Left colon (tissue), 2 donors: ENCODE results near the gene DFFB. TPM values are rescaled to one million over a fixed set of nuclear protein-coding genes. Genes with fewer than 3 reads are reported as not detected.

ENCODE experiments used
- ATAC-seq: fragments of 200-7000 bp; cut with Tn5 transposase; one replicate; pipeline ENCODE4 v1.9.1; 2020; ENCODE audit warnings: mild to moderate bottlenecking, moderate library complexity
- DNase-seq, 2 donors: peaks; one replicate each; pipeline ENCODE4 v3.0.0-alpha.2; 2020
- intact Hi-C, 2 donors: fragments of 100-400 bp; cut with DNase I in 1 of 2; cut with micrococcal nuclease in 1 of 2; formaldehyde crosslinking; loops; one replicate each; pipeline versions ENCODE4 v1.11.2 to v1.14.0; 2022; cut with DNase I, micrococcal nuclease
- total RNA-seq, 2 donors: library from RNA; stranded (reverse); fragmentation: NEBNext Ultra II Directional; extraction: Animal tissue kit (Norgen Biotek cat#: 25700); gene quantifications; one replicate each; pipeline ENCODE4 v1.2.1, GENCODE V29; 2021
- donor health status: DM: no; HTN: no; CAD: no.
- donor health status: DM: yes; HTN: yes; CAD: no.

Gene DFFB
- total RNA-seq, 2 donors from 2014 or later: 6.2 to 9.6 TPM

GRCh38 chr1:3890389-3891328 is 33.4 kb downstream of the DFFB start:
- DNase-seq (peak in 1 of 2 donors; percentile 5), ATAC-seq (peak; percentile 42)
- intact Hi-C loops: no loop called here

DNA sequence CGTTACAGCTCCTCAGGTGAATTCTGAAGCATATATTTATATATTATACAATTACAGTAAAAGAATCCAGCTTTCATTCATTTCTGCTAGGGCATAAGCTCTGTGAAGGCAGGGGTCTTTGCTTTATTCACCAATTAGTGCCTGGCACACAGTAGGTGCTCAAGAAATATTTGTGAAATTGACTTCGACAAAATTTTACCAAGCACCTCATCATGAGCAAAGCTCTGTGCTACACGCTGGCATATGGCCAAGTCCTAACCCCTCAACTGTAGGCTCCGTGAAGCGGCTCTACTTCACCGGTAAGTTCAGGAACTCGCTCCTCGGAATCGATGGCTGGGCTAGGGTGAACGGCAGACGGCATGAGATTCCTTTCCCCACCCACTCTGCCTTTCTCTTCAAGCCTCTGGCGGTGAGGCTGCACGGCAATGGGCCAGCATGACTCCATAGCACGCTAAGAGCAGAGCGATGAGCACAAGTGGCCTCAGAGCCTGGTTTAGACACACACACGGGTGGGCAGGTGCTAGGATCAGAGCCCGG is 34.1 kb downstream of the DFFB start:
- ATAC-seq: no peak
- peak in 1 of 2 donors; percentile 6 for DNase-seq
- intact Hi-C loops: no loop called here

- ATAC-seq (no peak), DNase-seq (peak in 1 of 2 donors; percentile 14)
- intact Hi-C loops: no loop called here
Observed at GRCh38 chr1:3892748-3893147, 35.5 kb downstream of the DFFB start.

- intact Hi-C loops: no loop called here
- DNase-seq (no peak), ATAC-seq (no peak)
Observed at GRCh38 chr1:3893190-3893589, 35.9 kb downstream of the DFFB start.

- intact Hi-C loops: no loop called here
- ATAC-seq (no peak), DNase-seq (no peak)
Observed at GRCh38 chr1:3894626-3895278, 37.5 kb downstream of the DFFB start.

DNA sequence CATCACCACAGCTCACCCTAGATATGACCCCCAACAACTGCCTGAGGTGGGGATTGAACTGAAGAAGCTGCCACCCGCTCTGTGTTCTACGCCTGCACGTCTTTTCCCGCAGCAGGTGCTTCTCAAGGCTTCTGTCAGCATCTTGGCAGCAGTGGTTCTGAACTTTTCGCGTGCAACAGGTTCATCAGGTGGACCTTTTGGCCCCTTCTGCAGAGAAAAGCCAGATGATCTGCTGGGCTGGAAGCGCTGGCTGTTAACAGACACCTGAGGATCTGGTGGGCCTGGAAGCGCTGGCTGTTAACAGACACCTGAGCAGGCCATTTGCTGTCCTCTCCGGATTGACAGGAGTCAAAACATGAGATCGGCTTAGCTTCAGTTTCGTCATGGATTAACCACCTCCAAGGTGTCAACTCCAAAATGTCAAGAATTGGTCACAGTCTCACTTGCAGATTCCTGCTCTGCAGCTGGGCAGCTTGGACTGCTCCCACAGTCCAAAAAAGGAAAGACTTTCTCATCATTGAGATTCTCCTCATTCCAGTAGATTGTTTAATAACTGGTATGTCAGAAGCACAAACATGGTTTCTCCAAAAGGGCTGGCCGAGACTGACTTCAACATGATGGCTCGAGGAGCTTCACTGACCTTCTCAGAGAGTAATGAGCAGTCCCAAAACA is 38.1 kb downstream of the DFFB start:
- DNase-seq (no peak), ATAC-seq (no peak)
- intact Hi-C loops: no loop called here

DNA sequence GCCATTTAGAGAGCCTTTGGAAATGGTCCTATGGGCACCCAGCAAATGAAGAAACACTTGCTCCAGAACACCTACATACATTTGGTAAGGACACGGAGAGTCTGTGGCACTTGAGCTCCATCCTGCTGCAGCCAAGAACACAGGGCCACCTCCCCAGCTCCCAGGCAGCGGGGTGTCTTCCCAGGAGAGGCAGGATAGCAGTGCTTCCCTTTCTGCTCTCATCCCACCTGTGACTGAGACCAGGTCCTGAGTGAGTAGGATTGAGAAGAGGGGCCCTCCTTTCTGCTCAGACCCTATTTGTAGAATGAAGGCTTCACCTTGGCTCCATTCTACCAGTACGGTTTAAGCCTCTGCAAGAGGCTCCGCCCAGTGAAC is 38.7 kb downstream of the DFFB start:
- ATAC-seq: no peak
- DNase-seq: no peak
- intact Hi-C loops: no loop called here

DNA sequence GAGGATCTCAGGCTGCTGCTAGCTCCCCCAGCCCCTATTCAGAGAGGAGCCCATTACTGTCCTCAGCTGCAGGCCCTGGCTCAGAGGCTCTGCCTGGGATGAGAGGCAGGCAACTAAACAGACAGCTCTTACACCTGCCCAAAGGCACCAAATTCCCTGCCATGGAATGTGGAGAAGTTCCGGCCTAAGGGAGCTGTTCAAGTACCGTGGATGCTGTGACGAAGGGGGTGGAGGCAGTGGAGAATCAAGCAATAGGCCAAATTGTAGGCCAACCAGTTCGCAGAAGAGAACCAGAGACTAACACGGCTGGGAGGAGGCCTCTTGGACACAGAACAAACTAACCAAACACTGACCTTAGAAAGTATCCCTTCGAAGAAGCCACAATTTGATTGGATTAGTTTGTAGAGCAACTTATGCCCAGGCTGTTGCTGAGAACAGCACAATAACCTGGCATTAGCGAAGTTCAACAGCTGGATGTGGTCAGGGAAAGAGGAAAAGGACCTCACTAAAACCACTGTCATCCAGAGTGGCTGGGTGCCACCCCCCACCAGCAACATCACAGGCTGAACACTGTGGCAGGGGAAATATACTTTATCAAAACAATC is 39.2 kb downstream of the DFFB start:
- no peak for ATAC-seq
- intact Hi-C loops: no loop called here
- DNase-seq: no peak

DNA sequence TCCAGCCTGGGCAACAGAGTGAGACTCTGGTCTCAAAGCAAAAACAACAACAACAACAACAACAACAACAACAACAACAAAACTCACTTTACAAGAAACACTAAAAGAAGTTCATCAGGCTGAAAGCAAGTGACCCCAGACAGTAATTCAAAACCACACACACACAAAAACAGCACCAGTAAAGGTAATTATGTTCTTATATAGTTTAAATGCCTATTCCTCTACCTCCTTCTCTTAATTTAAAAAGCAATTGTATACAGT is 41.1 kb downstream of the DFFB start:
- DNase-seq (no peak), ATAC-seq (no peak)
- intact Hi-C loops: no loop called here

DNA sequence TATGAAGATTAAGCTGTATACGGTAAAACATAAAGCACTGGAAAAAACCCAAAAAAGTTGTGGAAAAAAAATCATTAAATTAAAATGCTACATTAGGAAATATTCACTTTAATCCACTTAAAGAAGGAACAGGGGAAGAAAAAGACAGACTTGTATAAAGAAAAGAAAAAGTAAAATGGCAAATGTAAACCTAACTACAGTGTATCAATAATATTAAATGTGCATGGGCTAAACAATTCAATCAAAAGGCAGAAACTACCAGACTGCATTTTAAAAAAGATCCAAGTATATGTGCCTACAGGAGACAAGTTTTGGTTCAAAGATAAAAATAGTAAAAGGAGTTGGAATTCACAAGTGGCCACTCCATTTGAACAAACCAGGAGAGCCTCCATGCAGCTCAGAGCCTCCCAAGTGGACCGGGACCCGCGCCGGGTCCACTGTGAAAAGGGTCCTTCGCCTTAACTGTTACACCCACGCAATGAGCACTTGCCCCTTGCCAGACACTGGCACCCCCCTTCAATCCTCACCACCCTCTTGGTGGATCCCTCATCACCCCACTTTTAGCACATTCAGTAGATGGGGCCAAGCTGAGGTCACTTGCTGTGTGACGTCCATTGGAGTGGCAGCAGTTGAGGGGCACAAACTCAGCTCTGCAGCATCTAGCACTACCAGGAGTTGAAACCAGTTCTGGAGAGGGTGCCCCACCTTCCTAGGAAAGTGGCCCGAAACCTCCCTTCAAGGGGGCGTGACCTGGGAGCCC is 41.9 kb downstream of the DFFB start:
- intact Hi-C loops: no loop called here
- DNase-seq: no peak

DNA sequence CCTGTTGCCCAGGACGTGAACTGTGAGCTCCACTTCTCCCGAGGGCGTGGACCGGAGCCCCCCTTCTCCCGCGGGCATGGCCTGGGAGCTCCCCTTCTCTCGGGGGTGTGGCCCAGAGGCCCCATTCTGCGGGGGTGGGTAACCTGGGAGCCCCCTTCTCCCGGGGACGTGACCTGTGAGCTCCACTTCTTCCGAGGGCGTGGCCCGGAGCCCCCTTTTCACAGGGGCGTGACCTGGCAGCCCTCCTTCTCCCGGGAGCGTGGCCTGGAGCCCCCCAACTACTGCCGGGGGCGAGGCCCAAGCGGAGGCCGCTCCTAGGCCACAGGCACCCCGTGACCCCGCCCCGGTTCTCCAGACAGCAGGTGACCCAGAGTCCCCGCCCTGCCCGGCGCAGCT is 42.5 kb downstream of the DFFB start:
- intact Hi-C loops: no loop called here
- DNase-seq: no peak
- ATAC-seq: no peak

More for the DNA sequence above, 41.9 kb downstream of the DFFB start:
- no peak for ATAC-seq

DNA sequence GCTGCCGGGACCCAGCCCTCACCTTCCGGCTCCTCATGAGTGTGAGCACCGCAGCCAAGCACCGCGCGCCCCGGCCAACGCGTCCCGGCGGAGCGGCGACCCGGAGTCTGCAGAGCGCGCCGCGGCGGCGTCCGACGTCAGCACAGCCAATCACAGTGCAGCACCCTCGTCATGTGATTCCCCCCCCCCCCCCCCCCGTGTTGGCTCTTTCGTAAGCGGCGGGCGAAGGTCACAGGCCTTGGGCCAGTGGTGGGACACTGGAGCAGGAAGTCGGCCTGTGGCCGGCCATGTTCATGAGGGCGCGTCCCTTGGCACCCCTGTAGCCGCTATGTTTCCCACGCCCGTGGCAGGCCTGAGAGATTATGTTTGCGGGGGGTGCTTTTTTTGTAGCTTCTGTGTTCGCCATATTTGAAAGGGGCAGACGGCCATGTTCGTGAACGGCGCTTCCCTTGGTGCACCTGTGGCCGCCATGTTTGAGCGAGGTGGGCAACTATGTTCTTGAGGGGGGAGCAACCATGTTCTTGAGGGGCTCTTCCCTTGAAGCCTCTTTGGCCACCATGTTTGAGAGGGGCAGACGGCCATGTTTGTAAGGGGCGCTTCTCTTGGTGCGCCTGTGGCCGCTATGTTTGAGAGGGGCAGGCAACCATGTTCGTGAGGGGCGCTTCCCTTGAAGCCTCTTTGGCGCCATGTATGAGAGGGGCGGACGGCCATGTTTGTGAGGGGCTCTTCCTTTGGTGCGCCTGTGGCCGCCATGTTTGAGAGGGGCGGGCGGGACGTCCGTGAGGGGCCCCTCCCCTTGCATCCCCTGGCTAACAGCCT is 43.1 kb downstream of the DFFB start, which contains the start of gene C1orf174:
Gene C1orf174, minus strand, starts transcription at position 123 of the 819 bp plus-strand sequence. Its CDS starts 86 bp downstream, at position 37.
- intact Hi-C loops: no loop called here
- peak; percentile 79 for ATAC-seq
- peak; percentile 95 to 96 for DNase-seq

DNA sequence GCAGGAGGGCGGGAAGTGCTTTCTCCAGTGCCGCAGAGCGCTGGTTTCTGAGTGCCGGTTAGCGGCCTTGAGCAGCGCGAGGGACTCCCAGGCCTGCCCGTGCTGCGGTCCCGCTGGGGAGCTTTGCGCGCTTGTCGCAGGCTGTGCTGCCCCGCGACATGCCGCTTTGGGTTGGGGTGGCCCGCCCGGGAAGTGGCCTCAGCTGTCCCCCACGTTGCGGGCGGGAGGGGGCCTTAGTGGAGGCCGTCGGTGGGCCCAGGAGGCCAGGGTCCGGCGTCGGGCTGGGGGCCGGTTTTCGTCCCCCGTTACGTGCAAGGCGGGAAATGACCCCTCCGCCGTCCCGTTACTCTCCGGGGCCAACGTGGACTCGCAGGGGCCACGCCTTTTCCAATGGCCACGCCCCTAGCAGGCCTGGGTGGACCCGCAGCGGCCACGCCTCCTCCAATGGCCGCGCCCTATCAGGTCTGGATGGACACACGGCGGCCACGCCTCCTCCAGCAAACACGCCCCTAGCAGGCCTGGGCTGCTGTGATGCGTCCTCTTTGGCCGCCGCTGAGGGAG is 43.8 kb downstream of the DFFB start:
- intact Hi-C loops: no loop called here

DNA sequence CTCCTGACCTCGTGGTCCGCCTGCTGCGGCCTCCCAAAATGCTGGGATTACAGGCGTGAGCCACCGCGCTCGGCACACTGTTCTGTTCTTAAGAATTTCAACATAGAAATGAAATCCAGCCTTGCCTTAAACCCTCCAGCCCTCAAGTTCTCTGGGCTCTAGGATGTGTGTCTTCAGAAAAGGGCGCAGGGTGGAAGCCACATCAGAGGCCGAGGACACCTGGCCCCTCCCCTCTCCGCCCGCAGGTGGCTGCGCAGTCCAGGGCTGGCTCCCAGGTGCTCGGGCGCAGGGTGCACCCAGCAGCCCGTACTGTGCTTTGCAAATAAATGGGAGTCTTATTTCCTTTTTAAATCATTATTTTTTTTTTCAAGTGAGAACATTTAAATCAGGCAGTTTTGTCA is 44.8 kb downstream of the DFFB start:
- ATAC-seq (no peak), DNase-seq (no peak)
- intact Hi-C loops: no loop called here

More for the DNA sequence above, 43.8 kb downstream of the DFFB start:
- DNase-seq (peak; percentile 98 to 99), ATAC-seq (peak; percentile 81)

- DNase-seq (no peak), ATAC-seq (no peak)
- intact Hi-C loops: no loop called here
Observed at GRCh38 chr1:3902571-3903091, 45.4 kb downstream of the DFFB start.

- DNase-seq: peak; percentile 45 to 64
Observed at GRCh38 chr1:3903141-3904005, 46.1 kb downstream of the DFFB start.

More at GRCh38 chr1:3903141-3904005, 46.1 kb downstream of the DFFB start:
- intact Hi-C loops: no loop called here
- ATAC-seq: no peak
